HG02623 (cell line): ENCODE results near the gene ATP2A1.
A peak's percentile ranks its signal among the peaks of the same experiment; 100 is the strongest.

ENCODE experiments used
- ATAC-seq: cut with Tn5 transposase; IDR thresholded peaks from one replicate; pipeline ENCODE4 v1.9.1; 2021; ENCODE audit warnings: moderate library complexity; ENCODE audit not compliant: unreplicated experiment

ATP2A1 gene

GRCh38 chr16:28878083-28878926 is at the start of gene ATP2A1:
Gene ATP2A1 (plus strand): TSS chr16:28878488. CDS start chr16:28878672, 184 bp downstream.
- ATAC-seq: no peak

- ATAC-seq: no peak
Measured at GRCh38 chr16:28829747-28830146, 48.5 kb upstream of the ATP2A1 start.

GRCh38 chr16:28830531-28830930 is 47.8 kb upstream of the ATP2A1 start:
- no peak for ATAC-seq

GRCh38 chr16:28834349-28834748 is 43.9 kb upstream of the ATP2A1 start:
- ATAC-seq: no peak

- no peak for ATAC-seq
Measured at GRCh38 chr16:28834873-28835863, 43.1 kb upstream of the ATP2A1 start.

GRCh38 chr16:28835864-28836760 is 42.2 kb upstream of the ATP2A1 start:
- ATAC-seq: no peak

GRCh38 chr16:28836761-28837064 is 41.6 kb upstream of the ATP2A1 start:
- no peak for ATAC-seq

GRCh38 chr16:28837672-28838557 is 40.4 kb upstream of the ATP2A1 start:
- no peak for ATAC-seq

- no peak for ATAC-seq
Measured at GRCh38 chr16:28838558-28838918, 39.8 kb upstream of the ATP2A1 start.

GRCh38 chr16:28839004-28839639 is 39.2 kb upstream of the ATP2A1 start:
- no peak for ATAC-seq

- no peak for ATAC-seq
Measured at GRCh38 chr16:28839899-28840298, 38.4 kb upstream of the ATP2A1 start.

GRCh38 chr16:28842696-28843095 is 35.6 kb upstream of the ATP2A1 start:
- ATAC-seq: no peak

GRCh38 chr16:28843766-28844165 is 34.5 kb upstream of the ATP2A1 start:
- ATAC-seq: no peak

GRCh38 chr16:28844226-28844885 is 33.9 kb upstream of the ATP2A1 start:
- ATAC-seq: no peak

GRCh38 chr16:28845293-28845692 is 33.0 kb upstream of the ATP2A1 start:
- ATAC-seq: no peak

- no peak for ATAC-seq
Measured at GRCh38 chr16:28845761-28846079, 32.6 kb upstream of the ATP2A1 start.

GRCh38 chr16:28846080-28846932 is 32.0 kb upstream of the ATP2A1 start, which contains the start of gene TUFM:
Gene TUFM (minus strand): TSS chr16:28846348. CDS start chr16:28846269, 79 bp downstream.
- ATAC-seq: peak; percentile 90

GRCh38 chr16:28846933-28847273 is 31.4 kb upstream of the ATP2A1 start:
- ATAC-seq: no peak
